Measurements from ENCODE around the gene SEMG1. TPM values are rescaled to one million over a fixed set of nuclear protein-coding genes. Genes with fewer than 3 reads are reported as not detected.

The SEMG1 gene
- total RNA-seq, 1 experiment from 2014 or later, result 2.0 TPM

DNA sequence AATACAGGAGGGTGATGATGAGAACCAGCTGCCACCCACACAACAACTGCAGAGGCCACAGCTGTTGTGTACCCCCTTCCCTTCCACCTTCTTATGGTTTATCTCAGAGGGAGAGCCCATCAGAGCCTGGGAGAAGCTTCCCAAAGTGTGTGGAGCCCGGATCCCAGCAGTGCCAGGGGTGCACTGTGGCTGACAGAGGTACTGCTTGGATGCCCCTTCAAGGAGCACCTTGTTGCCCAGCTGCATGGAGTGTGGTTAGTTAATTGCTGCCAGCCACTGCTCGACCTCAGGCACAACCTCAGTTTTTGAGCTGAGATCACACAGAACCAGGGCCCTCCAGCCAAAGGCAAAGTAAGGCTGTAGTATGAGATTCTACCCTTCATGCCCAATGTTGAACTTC is 19.1 kb upstream of the SEMG1 start:
- TF ChIP-seq, protein P1, sequence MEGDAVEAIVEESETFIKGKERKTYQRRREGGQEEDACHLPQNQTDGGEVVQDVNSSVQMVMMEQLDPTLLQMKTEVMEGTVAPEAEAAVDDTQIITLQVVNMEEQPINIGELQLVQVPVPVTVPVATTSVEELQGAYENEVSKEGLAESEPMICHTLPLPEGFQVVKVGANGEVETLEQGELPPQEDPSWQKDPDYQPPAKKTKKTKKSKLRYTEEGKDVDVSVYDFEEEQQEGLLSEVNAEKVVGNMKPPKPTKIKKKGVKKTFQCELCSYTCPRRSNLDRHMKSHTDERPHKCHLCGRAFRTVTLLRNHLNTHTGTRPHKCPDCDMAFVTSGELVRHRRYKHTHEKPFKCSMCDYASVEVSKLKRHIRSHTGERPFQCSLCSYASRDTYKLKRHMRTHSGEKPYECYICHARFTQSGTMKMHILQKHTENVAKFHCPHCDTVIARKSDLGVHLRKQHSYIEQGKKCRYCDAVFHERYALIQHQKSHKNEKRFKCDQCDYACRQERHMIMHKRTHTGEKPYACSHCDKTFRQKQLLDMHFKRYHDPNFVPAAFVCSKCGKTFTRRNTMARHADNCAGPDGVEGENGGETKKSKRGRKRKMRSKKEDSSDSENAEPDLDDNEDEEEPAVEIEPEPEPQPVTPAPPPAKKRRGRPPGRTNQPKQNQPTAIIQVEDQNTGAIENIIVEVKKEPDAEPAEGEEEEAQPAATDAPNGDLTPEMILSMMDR (conservative IDR thresholded peaks at IDR 0.05), result no peak; the same call in 2 of the 3 replicates
- no peak overlapping the region for H3K27ac ChIP-seq (ENCODE audit: insufficient read length, low read depth, low read length)
- H2AK5ac ChIP-seq (ENCODE audit: insufficient read length, low read length), result no peak overlapping the region
- no peaks in the 10 kb centered on the region for H3K27me3 ChIP-seq (ENCODE audit: insufficient read depth, low read length)
- H2BK15ac ChIP-seq (ENCODE audit: low read depth, low read length), result no peak overlapping the region
- WGBS (ENCODE audit: extremely low coverage, insufficient read length, low lambda C conversion rate), result no CpG with 5 or more reads among the region's 2 CpGs
- DNase-seq, result no peak
- H4K91ac ChIP-seq (ENCODE audit: insufficient read length, low read depth, low read length), result no peak overlapping the region
- H3K79me1 ChIP-seq (ENCODE audit: insufficient read depth, low read depth, low read length, poor library complexity, severe bottlenecking), result no peaks in the 10 kb centered on the region
- H2BK5ac ChIP-seq (ENCODE audit: insufficient read length, low read length), result no peak overlapping the region
- no peak overlapping the region for H3K56ac ChIP-seq (ENCODE audit: insufficient read length, low read depth, low read length)
- H3K4me1 ChIP-seq (ENCODE audit: insufficient read depth, low read length), result no peaks in the 10 kb centered on the region
- H2BK20ac ChIP-seq (ENCODE audit: low read depth, low read length, poor library complexity, severe bottlenecking), result no peak overlapping the region
- H3K4me2 ChIP-seq (ENCODE audit: insufficient read depth, insufficient read length, low read length), result no peak overlapping the region
- no peak overlapping the region for H2BK120ac ChIP-seq (ENCODE audit: low read depth, low read length, poor library complexity, severe bottlenecking)
- H3K18ac ChIP-seq (ENCODE audit: insufficient read length, low read depth, low read length), result no peak overlapping the region
- no peak overlapping the region for H3K23ac ChIP-seq (ENCODE audit: insufficient read length, low read depth, low read length)
- H2AFZ ChIP-seq (ENCODE audit: low read length), result no peak overlapping the region
- no peak overlapping the region for H3K9ac ChIP-seq (ENCODE audit: extremely low read depth, insufficient read length, low read length)
- Mint-ChIP-seq H3K9me3 (no peaks in the 10 kb centered on the region), H3K4me3 (no peak overlapping the region), H3K4me1 (no peaks in the 10 kb centered on the region), H3K27ac (no peak overlapping the region), H3K36me3 (ENCODE audit: insufficient read depth in 1 of 3, low read depth in 3 of 3) (no peaks in the 10 kb centered on the region), H3K27me3 (ENCODE audit: low read depth) (peaks cover 3% of the 10 kb centered on the region)
- H3K9me3 ChIP-seq (ENCODE audit: control insufficient read depth, low read depth, low read length), result no peaks in the 10 kb centered on the region
- H3K79me2 ChIP-seq (ENCODE audit: insufficient read depth, low read length), result no peaks in the 10 kb centered on the region; the same call in 1 of the 2 replicates
- no peaks in the 10 kb centered on the region for H4K20me1 ChIP-seq (ENCODE audit: control insufficient read depth, insufficient read depth, insufficient read length)
- no peaks in the 10 kb centered on the region for H3K23me2 ChIP-seq (ENCODE audit: insufficient read length, low read depth, low read length, poor library complexity, severe bottlenecking)
- H3K14ac ChIP-seq (ENCODE audit: insufficient read depth, low read length), result no peak overlapping the region
- H4K5ac ChIP-seq (ENCODE audit: insufficient read length, low read depth, low read length), result no peak overlapping the region
- H3K4ac ChIP-seq (ENCODE audit: low read depth, low read length), result no peak overlapping the region
- H4K8ac ChIP-seq (replicated peaks; ENCODE audit: insufficient read length, low read depth, low read length), result no peak overlapping the region
- H3T11ph ChIP-seq (ENCODE audit: low read length), result no peak overlapping the region
- no peak overlapping the region for H2BK12ac ChIP-seq (ENCODE audit: insufficient read length, low read depth, low read length)

All from H9 (cell line).